ENCODE results near the gene SLC16A3. TPM values are rescaled to one million over a fixed set of nuclear protein-coding genes. Genes with fewer than 3 reads are reported as not detected.

Gene SLC16A3
- total and polyA plus RNA-seq, 4 donors, result 1.1 to 10.5 (median 8.8) TPM

DNA sequence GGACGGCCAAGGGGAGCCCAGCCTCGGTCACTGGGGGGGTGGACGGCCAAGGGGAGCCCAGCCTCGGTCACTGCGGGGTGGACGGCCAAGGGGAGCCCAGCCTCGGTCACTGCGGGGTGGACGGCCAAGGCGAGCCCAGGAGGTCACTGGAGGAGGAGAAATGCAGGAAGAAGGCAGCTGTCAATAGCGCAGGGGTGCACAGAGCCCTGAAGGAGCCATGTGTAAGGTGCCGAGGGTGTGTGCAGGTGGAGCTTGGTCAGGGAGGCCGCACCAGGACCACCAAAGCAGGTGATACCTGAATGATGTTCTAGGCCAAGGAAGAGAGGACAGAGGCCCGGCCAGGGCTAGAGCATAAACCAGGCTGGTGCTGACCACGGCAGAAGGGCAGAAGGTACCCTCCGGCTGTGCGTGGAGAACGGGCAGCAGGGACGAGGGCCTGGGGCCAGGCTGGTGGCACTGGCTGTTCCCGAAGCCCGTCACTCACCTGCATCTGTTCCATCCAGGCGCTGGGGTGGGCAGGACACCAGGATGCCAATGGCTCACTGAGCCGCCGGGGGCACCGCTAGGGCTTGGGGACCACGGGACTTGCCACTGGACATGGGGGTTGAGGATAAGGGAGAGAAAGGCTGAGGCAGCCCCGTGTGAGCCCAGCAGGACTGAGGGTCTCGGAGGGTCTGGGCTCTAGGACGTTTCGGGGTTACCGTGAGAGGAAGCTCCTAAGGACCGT, 10.3 kb upstream of the SLC16A3 start:
- Histone ChIP-seq H3K4me3 (ENCODE audit: low read depth in 1 of 3, low read length in 3 of 3) (no peak overlapping the region), H3K36me3 (ENCODE audit: control insufficient read depth in 4 of 4, insufficient read depth in 3 of 4, low read depth in 1 of 4, low read length in 3 of 4) (no peaks in the 10 kb centered on the region), H3K9ac (ENCODE audit: low read depth in 1 of 2, low read length in 2 of 2) (no peak overlapping the region), H3K9me3 (ENCODE audit: control insufficient read depth in 4 of 4, low read length in 3 of 4) (no peaks in the 10 kb centered on the region), H3K27ac (ENCODE audit: low read depth in 1 of 2, low read length in 2 of 2) (peak overlapping the region; percentile 48 to 60), H3K4me1 (ENCODE audit: control insufficient read depth in 4 of 4, insufficient read depth in 4 of 4, low read length in 3 of 4) (peaks cover 1 to 12% (median 8%) of the 10 kb centered on the region in 4 donors), H3K27me3 (ENCODE audit: control insufficient read depth in 4 of 4, insufficient read depth in 4 of 4, low read length in 3 of 4) (no peaks in the 10 kb centered on the region)
- no peak for DNase-seq (ENCODE audit: low spot score)
- WGBS, result 95% methylated on average over 32 of the region's 32 CpGs
- TF ChIP-seq HNF4A (conservative IDR thresholded peaks at IDR 0.05) (no peak), TAF1 (conservative IDR thresholded peaks at IDR 0.05) (no peak), GABPA (IDR thresholded peaks at IDR 0.05 in 1 of 2, conservative IDR thresholded peaks at IDR 0.05 in 1 of 2) (no peak), FOXA2 (IDR thresholded peaks at IDR 0.05) (no peak), HNF4G (IDR thresholded peaks at IDR 0.05) (no peak)
- TF ChIP-seq, protein P1, sequence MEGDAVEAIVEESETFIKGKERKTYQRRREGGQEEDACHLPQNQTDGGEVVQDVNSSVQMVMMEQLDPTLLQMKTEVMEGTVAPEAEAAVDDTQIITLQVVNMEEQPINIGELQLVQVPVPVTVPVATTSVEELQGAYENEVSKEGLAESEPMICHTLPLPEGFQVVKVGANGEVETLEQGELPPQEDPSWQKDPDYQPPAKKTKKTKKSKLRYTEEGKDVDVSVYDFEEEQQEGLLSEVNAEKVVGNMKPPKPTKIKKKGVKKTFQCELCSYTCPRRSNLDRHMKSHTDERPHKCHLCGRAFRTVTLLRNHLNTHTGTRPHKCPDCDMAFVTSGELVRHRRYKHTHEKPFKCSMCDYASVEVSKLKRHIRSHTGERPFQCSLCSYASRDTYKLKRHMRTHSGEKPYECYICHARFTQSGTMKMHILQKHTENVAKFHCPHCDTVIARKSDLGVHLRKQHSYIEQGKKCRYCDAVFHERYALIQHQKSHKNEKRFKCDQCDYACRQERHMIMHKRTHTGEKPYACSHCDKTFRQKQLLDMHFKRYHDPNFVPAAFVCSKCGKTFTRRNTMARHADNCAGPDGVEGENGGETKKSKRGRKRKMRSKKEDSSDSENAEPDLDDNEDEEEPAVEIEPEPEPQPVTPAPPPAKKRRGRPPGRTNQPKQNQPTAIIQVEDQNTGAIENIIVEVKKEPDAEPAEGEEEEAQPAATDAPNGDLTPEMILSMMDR (IDR thresholded peaks at IDR 0.05; ENCODE audit: low read depth, low read length, missing input control), result no peak

DNA sequence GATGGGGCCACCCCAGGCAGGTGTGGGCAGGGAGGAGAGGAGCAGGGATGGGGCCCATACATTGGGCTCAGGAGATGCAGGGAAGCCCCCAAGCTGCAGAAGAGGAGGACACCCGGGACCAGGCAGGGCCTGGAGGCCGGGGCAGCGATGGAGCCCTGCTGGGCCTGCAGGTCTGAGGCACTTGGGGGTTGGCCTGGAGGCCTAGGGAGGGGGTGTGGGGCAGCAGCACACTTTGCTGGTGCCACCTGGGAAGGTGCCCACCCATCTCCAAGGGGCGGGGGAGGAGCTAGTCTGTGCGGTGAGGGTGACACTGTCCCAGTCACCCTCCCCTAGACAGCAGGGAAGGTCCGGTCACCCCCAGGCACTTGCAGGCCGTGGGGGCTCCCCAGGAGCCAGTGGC, 9.8 kb upstream of the SLC16A3 start:
- H3K27ac ChIP-seq (ENCODE audit: low read depth in 1 of 2, low read length in 2 of 2), result no peak overlapping the region
- TF ChIP-seq RAD21 (IDR thresholded peaks at IDR 0.05) (no peak), JUND (IDR thresholded peaks at IDR 0.05) (no peak), FOXA2 (IDR thresholded peaks at IDR 0.05) (no peak), HNF4A (conservative IDR thresholded peaks at IDR 0.05) (no peak), SP1 (IDR thresholded peaks at IDR 0.05) (no peak), EGR1 (IDR thresholded peaks at IDR 0.05; ENCODE audit: low read depth in 2 of 2) (no peak), HNF4G (IDR thresholded peaks at IDR 0.05) (no peak), GABPA (IDR thresholded peaks at IDR 0.05 in 1 of 2, conservative IDR thresholded peaks at IDR 0.05 in 1 of 2) (no peak), NR2F2 (IDR thresholded peaks at IDR 0.05) (no peak), RXRA (IDR thresholded peaks at IDR 0.05) (no peak), FOXA1 (IDR thresholded peaks at IDR 0.05) (no peak), YY1 (IDR thresholded peaks at IDR 0.05) (no peak)
- TF ChIP-seq, protein P2, sequence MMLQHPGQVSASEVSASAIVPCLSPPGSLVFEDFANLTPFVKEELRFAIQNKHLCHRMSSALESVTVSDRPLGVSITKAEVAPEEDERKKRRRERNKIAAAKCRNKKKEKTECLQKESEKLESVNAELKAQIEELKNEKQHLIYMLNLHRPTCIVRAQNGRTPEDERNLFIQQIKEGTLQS (IDR thresholded peaks at IDR 0.05), result no peak
- TF ChIP-seq, protein P3, sequence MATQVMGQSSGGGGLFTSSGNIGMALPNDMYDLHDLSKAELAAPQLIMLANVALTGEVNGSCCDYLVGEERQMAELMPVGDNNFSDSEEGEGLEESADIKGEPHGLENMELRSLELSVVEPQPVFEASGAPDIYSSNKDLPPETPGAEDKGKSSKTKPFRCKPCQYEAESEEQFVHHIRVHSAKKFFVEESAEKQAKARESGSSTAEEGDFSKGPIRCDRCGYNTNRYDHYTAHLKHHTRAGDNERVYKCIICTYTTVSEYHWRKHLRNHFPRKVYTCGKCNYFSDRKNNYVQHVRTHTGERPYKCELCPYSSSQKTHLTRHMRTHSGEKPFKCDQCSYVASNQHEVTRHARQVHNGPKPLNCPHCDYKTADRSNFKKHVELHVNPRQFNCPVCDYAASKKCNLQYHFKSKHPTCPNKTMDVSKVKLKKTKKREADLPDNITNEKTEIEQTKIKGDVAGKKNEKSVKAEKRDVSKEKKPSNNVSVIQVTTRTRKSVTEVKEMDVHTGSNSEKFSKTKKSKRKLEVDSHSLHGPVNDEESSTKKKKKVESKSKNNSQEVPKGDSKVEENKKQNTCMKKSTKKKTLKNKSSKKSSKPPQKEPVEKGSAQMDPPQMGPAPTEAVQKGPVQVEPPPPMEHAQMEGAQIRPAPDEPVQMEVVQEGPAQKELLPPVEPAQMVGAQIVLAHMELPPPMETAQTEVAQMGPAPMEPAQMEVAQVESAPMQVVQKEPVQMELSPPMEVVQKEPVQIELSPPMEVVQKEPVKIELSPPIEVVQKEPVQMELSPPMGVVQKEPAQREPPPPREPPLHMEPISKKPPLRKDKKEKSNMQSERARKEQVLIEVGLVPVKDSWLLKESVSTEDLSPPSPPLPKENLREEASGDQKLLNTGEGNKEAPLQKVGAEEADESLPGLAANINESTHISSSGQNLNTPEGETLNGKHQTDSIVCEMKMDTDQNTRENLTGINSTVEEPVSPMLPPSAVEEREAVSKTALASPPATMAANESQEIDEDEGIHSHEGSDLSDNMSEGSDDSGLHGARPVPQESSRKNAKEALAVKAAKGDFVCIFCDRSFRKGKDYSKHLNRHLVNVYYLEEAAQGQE (IDR thresholded peaks at IDR 0.05), result no peak
- TF ChIP-seq, protein P4, sequence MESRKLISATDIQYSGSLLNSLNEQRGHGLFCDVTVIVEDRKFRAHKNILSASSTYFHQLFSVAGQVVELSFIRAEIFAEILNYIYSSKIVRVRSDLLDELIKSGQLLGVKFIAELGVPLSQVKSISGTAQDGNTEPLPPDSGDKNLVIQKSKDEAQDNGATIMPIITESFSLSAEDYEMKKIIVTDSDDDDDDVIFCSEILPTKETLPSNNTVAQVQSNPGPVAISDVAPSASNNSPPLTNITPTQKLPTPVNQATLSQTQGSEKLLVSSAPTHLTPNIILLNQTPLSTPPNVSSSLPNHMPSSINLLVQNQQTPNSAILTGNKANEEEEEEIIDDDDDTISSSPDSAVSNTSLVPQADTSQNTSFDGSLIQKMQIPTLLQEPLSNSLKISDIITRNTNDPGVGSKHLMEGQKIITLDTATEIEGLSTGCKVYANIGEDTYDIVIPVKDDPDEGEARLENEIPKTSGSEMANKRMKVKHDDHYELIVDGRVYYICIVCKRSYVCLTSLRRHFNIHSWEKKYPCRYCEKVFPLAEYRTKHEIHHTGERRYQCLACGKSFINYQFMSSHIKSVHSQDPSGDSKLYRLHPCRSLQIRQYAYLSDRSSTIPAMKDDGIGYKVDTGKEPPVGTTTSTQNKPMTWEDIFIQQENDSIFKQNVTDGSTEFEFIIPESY (IDR thresholded peaks at IDR 0.05), result no peak
- TF ChIP-seq, protein P1 (IDR thresholded peaks at IDR 0.05; ENCODE audit: low read depth, low read length, missing input control), result no peak
- no peaks in the 10 kb centered on the region for H3K36me3 ChIP-seq (ENCODE audit: control insufficient read depth in 4 of 4, insufficient read depth in 3 of 4, low read depth in 1 of 4, low read length in 3 of 4)
- no peaks in the 10 kb centered on the region for H3K9me3 ChIP-seq (ENCODE audit: control insufficient read depth in 4 of 4, low read length in 3 of 4)
- H3K4me1 ChIP-seq (ENCODE audit: control insufficient read depth in 4 of 4, insufficient read depth in 4 of 4, low read length in 3 of 4), result peaks cover 0 to 10% (median 7%) of the 10 kb centered on the region in 4 donors
- no peak for DNase-seq (ENCODE audit: low spot score)
- WGBS, result 95% methylated on average over 7 of the region's 7 CpGs
- H3K9ac ChIP-seq (ENCODE audit: low read depth in 1 of 2, low read length in 2 of 2), result no peak overlapping the region
- H3K4me3 ChIP-seq (ENCODE audit: low read depth in 1 of 3, low read length in 3 of 3), result no peak overlapping the region
- no peaks in the 10 kb centered on the region for H3K27me3 ChIP-seq (ENCODE audit: control insufficient read depth in 4 of 4, insufficient read depth in 4 of 4, low read length in 3 of 4)
